ENCODE results near the gene CPNE9.
A peak's percentile ranks its signal among the peaks of the same experiment; 100 is the strongest.

Gene CPNE9

GRCh38 chr3:9716801-9717555, 13.3 kb downstream of the CPNE9 start:
- DNase-seq (ENCODE audit: low read depth): no peak

- DNase-seq (ENCODE audit: low read depth): no peak
Observed at GRCh38 chr3:9717563-9717962, 13.9 kb downstream of the CPNE9 start.

DNA sequence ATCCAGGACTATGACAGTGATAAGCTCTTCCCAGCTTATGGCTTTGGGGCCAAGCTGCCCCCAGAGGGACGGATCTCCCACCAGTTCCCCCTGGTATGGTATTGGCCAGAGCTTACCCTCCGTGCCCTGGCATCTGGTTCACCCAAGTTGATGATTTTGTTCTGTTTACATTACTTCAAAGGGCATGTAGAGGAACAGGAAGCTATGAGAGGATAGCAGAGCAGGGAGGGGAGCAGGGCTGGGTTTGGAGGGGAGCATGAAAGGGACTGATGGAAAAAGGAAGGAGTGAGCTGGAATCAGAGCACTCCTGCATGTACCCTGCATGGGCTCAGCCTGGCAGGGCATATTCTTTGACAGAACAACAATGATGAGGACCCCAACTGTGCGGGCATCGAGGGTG, 14.5 kb downstream of the CPNE9 start:
- DNase-seq (ENCODE audit: low read depth): no peak

DNA sequence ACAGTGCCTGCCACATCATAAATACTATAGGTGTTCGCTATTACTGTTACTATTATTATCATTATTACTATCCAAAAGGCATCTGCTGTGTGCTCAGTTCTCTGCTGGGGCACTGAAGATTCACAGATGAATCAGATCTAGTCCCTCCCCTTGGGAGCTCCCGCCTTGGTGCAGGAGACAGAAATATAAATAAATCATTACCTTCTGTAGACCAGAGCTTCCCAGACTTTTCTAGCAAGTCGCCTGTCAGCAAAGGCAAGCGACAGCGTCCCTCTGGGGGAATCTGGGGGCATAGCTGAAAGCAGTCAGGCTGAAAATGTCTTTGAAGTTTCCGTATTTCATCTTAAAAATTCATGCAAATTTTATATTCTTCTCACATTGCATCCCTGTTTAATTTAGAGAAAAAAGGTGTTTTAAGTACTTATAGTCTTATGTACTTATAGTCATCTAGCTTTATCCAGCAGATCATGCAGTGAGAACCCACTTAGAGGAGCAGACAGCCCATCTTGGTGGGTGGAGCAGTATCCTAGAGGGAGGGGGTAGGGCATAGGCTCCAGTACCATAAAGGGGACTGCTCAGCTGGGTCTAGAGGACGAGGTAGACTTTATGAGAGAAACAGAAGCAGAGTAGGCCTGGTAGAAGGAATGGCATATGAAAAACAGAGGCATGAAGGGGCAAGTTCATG, 17.5 kb downstream of the CPNE9 start:
- no peak for DNase-seq (ENCODE audit: low read depth)

GRCh38 chr3:9721700-9722060, 18.0 kb downstream of the CPNE9 start:
- no peak for DNase-seq (ENCODE audit: low read depth)

- no peak for DNase-seq (ENCODE audit: low read depth)
Observed at GRCh38 chr3:9725775-9726515, 22.3 kb downstream of the CPNE9 start.

DNA sequence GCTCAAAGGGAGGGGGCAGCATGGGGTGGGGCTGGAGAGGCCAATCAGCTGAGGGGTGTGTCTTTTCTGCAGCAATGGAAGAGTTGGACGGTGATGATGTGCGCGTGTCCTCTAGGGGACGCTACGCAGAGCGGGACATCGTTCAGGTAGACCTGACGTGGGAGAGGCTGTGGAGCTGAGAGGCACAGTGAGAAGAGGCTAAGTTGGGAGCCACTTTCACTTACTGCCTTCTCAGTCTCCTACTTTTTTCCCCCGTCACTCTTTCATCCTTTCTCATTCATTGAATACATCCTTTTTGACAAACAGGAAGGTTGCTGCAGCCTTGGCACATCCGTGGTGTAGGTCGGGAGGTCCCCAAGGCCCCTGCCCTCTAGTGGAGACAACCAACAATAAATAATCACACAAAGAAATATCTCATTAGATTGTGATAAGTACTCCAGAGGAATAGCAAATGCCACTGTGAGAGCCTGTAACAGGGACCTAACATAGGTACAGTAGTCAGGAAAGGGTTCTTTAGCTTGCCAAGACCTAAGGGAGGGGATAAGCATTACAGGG, 23.5 kb downstream of the CPNE9 start:
- no peak for DNase-seq (ENCODE audit: low read depth)

GRCh38 chr3:9727743-9728142, 24.1 kb downstream of the CPNE9 start:
- no peak for DNase-seq (ENCODE audit: low read depth)

GRCh38 chr3:9729419-9729818, 25.8 kb downstream of the CPNE9 start:
- DNase-seq (ENCODE audit: low read depth): no peak

DNA sequence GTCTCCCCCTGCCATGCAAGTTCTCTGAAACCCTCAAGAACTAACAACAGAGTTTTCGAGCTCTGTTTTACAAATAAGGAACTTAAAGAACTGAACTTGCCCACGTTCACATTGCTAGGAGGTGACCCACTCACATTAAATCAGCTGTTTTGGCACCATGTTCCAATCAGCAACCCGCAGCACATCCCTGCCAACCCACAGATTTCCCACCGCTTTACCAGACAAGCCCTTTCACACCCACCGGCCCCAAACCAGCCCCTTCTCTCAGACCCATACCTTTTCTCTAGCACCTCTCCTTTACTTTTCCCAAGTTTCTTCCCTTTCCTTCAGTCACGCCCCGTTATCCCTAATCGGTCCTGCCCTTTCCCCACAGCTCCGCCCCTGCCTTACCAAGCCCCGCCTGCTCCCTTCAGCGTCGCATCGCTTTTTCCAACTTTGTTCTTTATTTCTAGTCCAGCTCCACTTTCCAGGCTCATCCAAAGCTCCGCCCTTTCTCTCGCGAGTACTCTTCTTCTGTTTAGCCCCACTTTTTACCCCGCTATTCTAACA, 27.1 kb downstream of the CPNE9 start:
- no peak for DNase-seq (ENCODE audit: low read depth)

DNA sequence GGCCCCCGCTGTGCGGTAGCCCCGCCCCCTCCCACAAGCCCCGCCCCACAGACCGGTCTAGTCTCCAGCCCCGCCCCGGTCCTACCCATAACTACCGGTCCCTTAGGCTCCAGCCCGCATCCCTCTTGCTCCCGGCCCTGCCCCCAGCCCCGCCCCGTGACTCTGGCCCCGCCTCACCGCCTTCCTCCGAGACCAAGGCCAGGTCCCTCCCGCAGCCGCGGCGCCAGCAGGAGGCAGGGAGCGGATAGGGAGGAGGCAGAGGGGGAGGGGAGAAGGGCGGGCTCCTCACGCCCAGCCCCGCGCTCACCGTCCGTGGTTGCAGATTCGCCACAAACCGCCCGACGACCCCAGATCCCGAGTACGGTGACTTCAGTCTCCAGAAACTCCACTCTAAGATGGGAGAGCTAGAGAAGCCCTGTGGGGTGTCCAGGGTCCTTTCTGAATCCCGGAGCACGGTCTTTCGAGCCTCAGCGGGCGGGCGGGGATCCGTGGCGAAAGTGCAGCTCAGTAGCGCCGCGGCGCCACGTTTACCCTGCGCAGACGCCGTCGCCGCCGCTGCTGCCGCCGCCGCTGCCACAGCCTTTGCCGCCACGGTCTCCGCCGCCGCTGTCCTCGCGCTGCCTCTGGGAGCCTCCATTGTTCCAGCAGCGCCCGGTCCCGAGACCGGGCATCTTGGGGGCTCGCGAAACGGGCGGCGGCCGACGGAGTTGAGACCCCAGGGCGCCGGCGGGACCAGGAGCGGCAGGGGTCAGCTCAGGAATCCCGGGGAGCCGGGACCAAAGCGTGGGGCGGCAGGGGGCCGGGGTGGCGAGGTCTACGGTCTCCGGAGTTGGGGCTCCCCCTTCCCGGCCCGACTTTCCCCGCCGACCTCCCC, 27.8 kb downstream of the CPNE9 start, which contains the start of gene BRPF1:
BRPF1 (plus strand) TSS at position 530 of the 874 bp plus-strand sequence. CDS start 2,406 bp downstream, outside the sequence.
- DNase-seq (ENCODE audit: low read depth): peak; percentile 98

DNA sequence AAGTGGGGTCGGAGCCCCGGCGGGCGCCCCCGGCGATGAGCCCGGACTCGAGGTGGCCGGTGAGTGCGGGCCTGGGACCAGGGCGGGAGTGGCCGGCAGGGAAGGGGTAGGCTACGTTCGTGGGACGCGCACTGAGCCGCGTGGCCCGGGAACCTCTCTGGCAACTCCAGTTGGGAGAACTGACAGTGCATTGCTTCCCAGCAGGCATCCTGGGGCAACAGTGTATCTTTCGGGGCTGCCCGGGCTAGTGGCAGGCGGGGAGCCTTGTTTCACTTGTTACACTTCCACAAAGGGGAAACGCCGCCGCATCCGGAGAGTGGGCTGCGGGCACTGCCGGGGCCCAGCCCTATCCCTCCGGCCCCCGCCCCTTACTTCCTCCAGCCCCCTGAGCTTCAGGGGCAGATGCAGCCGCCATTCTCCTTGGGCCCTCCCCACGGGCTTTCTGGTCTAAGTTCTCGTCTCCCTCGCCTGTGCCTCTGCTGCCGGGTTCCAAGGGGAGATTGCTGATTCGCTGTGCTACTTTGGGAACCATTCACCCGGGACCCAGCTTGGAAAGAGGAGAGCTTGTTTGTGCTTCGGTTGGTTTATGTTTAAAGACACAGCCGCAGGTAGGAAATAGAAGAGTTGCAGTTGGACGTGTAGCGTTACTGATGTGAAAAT, 28.6 kb downstream of the CPNE9 start:
- no peak for DNase-seq (ENCODE audit: low read depth)

- DNase-seq (ENCODE audit: low read depth): no peak
Observed at GRCh38 chr3:9732740-9733115, 29.1 kb downstream of the CPNE9 start.

DNA sequence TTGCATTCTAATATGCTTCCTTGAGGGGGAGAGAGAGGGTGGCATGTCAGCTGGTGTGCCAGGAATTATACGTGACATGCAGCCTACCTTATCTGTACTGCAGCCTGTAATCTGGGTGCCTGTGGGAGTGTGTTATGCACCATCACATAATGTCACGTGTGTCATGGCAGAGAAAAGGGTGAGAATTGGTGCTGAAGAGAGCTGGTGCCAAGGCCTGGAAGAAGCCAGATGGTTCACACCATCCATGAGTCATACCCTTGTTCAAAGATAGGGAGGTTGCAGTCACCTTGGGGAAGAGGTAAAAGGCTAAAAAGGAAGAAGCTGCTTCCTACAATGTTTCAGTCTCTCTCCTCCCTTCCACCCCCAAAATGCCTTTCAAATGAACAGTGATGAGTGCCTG, 33.2 kb downstream of the CPNE9 start:
- no peak for DNase-seq (ENCODE audit: low read depth)

- DNase-seq (ENCODE audit: low read depth): no peak
Observed at GRCh38 chr3:9739181-9739580, 35.5 kb downstream of the CPNE9 start.

DNA sequence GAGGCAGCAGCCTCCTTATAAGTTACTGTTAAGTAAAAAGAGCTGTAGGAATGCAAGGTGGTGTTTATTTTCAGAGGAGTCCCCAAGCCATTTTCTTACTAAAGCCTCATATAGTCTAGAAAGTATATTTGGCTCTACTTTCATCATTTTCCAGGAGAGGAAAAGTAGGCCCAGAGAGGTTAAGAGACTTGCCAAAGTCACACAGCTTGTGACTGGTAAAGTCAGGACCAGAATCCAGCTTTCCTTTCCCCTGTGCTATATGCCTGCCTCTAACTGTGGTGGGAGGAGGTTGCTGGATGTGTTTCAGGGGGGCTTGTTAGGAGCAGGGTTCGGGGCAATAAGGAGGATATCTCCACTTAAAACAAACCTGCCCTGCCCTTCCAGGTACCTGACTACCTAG, 38.9 kb downstream of the CPNE9 start:
- no peak for DNase-seq (ENCODE audit: low read depth)

GRCh38 chr3:9743548-9743947, 39.9 kb downstream of the CPNE9 start:
- DNase-seq (ENCODE audit: low read depth): no peak

DNA sequence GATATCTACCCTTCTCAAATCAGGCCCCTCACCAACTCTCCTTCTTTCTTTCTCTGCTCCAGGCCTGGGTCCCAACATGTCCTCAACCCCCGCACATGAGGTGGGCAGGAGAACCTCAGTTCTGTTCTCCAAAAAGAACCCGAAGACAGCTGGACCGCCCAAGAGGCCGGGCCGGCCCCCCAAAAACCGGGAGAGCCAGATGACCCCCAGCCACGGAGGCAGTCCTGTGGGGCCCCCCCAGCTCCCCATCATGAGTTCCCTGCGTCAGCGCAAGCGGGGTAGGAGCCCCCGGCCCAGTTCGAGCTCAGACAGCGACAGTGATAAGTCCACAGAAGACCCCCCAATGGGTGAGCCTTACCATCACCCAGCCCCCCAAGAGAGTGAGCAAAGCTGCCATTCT, 40.5 kb downstream of the CPNE9 start:
- no peak for DNase-seq (ENCODE audit: low read depth)

DNA sequence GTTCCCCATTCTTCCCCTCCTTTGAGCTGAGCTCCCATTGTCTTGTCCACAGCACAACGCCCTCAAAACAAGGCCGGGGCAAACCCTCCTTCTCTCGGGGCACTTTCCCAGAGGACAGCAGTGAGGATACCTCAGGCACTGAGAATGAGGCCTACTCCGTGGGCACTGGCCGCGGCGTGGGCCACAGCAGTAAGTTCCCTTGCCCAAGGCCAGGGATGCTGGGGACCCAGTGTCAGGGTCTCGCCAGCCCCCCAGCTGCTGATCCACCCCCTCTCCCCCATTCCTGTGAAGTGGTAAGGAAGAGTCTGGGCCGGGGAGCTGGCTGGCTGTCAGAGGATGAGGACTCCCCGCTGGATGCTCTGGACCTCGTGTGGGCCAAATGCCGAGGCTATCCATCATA, 41.9 kb downstream of the CPNE9 start:
- DNase-seq (ENCODE audit: low read depth): no peak

GRCh38 chr3:9746330-9746729, 42.7 kb downstream of the CPNE9 start:
- DNase-seq (ENCODE audit: low read depth): no peak

- peak; percentile 47 for DNase-seq (ENCODE audit: low read depth)
Observed at GRCh38 chr3:9747267-9747666, 43.6 kb downstream of the CPNE9 start.
